Lung (tissue), 12 donors: ENCODE data around the gene KIN. TPM values are rescaled to one million over a fixed set of nuclear protein-coding genes. Genes with fewer than 3 reads are reported as not detected.

Source experiments
- ATAC-seq: fragments of 200-7000 bp; cut with Tn5 transposase; one replicate; pipeline ENCODE4 v1.9.1; 2020; ENCODE audit warnings: moderate number of reproducible peaks; ENCODE audit not compliant: insufficient read depth, low FRiP score
- DNase-seq, 3 donors: peaks; one replicate each; pipeline ENCODE4 v3.0.0-alpha.2; 2013 to 2017
- H3K27ac ChIP-seq, 2 donors: one replicate each; pipeline ENCODE4 v1.5.1; 2013; ENCODE audit warnings: mild to moderate bottlenecking in 2 of 2, moderate library complexity in 2 of 2, control low read depth in 1 of 2, inconsistent platforms in 1 of 2, low read depth in 1 of 2, low read length in 1 of 2
- H3K27me3 ChIP-seq, 3 donors: one replicate each; pipeline ENCODE4 v1.5.1; 2013; ENCODE audit warnings: low read length in 2 of 3; ENCODE audit not compliant: control insufficient read depth in 3 of 3, insufficient read depth in 3 of 3
- H3K36me3 ChIP-seq, 4 donors: one replicate each; pipeline ENCODE4 v1.5.1; 2013; ENCODE audit warnings: low read length in 4 of 4, mild to moderate bottlenecking in 1 of 4, moderate library complexity in 1 of 4; ENCODE audit not compliant: control insufficient read depth in 4 of 4, insufficient read depth in 4 of 4
- H3K4me1 ChIP-seq, 5 donors: one replicate each; pipeline ENCODE4 v1.5.1; 2013; ENCODE audit warnings: low read length in 5 of 5, mild to moderate bottlenecking in 2 of 5, moderate library complexity in 1 of 5; ENCODE audit not compliant: control insufficient read depth in 5 of 5, insufficient read depth in 5 of 5
- H3K4me3 ChIP-seq: one replicate; pipeline ENCODE4 v1.5.1; 2013; ENCODE audit warnings: mild to moderate bottlenecking, control low read depth, moderate library complexity
- H3K9ac ChIP-seq, 2 donors: one replicate each; pipeline ENCODE4 v1.5.1; 2013; ENCODE audit warnings: low read length in 2 of 2, control low read depth in 1 of 2; ENCODE audit not compliant: insufficient read depth in 1 of 2
- H3K9me3 ChIP-seq, 4 donors: one replicate each; pipeline ENCODE4 v1.5.1; 2013; ENCODE audit warnings: low read length in 3 of 4, mild to moderate bottlenecking in 1 of 4, moderate library complexity in 1 of 4; ENCODE audit not compliant: control insufficient read depth in 4 of 4, insufficient read depth in 3 of 4
- CTCF ChIP-seq: IDR thresholded peaks from 2 replicates; pipeline ENCODE4 v1.5.1; 2012; ENCODE audit warnings: mild to moderate bottlenecking; ENCODE audit errors: control extremely low read depth, extremely low read depth
- WGBS, 2 donors: extraction: QIAGEN DNeasy Blood & Tissue Kit; methylation state at CpG; one replicate each; pipeline ENCODE4 v1.1.7; 2013; 5-methylcytosine and 5-hydroxymethylcytosine counted together
- polyA plus RNA-seq, 2 donors: library from polyadenylated mRNA; stranded (reverse); fragments of 200-250 nt; gene quantifications; one replicate each; pipeline ENCODE4 v1.2.1, GENCODE V29; 2013
- total RNA-seq, 2 donors: library from RNA; depleted of rRNA in 1 of 2; stranded (reverse); fragments of >200 nt in 1 of 2; gene quantifications; one replicate each; pipeline ENCODE4 v1.2.1, GENCODE V29; 2014 to 2021
- donor health status: control.
- donor health status: control.
- donor health status: Bipolar disorder and iron deficiency.
- donor health status: healthy.
- donor health status: DM: yes; HTN: yes; CAD: no.

KIN gene
- total and polyA plus RNA-seq, 4 donors, result 6.0 to 15.9 (median 9.8) TPM

GRCh38 chr10:7833210-7833609 is 45.4 kb upstream of the KIN start:
- no peak for TF ChIP-seq CTCF
- Histone ChIP-seq H3K4me1 (peaks cover 0 to 8% (median 0%) of the 10 kb centered on the region in 5 donors), H3K9ac (no peak overlapping the region), H3K36me3 (peaks cover 0 to 6% (median 5%) of the 10 kb centered on the region in 4 donors), H3K27me3 (no peaks in the 10 kb centered on the region), H3K4me3 (no peak overlapping the region), H3K27ac (no peak overlapping the region), H3K9me3 (no peaks in the 10 kb centered on the region)
- DNase-seq, result no peak
- no peak for ATAC-seq

GRCh38 chr10:7832060-7832459 is 44.3 kb upstream of the KIN start:
- H3K4me3 ChIP-seq, result no peak overlapping the region
- WGBS, 2 donors, result 73 to 94% methylated on average over 1 of the region's 1 CpG

GRCh38 chr10:7829289-7829834 is 41.6 kb upstream of the KIN start:
- no peaks in the 10 kb centered on the region for H3K27me3 ChIP-seq
- ATAC-seq, result no peak
- no peaks in the 10 kb centered on the region for H3K9me3 ChIP-seq
- H3K36me3 ChIP-seq, result peaks cover 8 to 18% (median 9%) of the 10 kb centered on the region in 4 donors
- WGBS, 2 donors, result 90 to 92% methylated on average over 10 of the region's 10 CpGs
- H3K27ac ChIP-seq, result no peak overlapping the region
- TF ChIP-seq CTCF, result no peak
- no peak overlapping the region for H3K4me3 ChIP-seq
- H3K4me1 ChIP-seq, result peaks cover 0 to 10% (median 0%) of the 10 kb centered on the region in 5 donors
- no peak for DNase-seq
- H3K9ac ChIP-seq, result no peak overlapping the region

More at GRCh38 chr10:7832060-7832459, 44.3 kb upstream of the KIN start:
- ATAC-seq (no peak), DNase-seq (no peak)
- Histone ChIP-seq H3K4me1 (peaks cover 0 to 8% (median 0%) of the 10 kb centered on the region in 5 donors), H3K9ac (no peak overlapping the region), H3K27me3 (no peaks in the 10 kb centered on the region), H3K27ac (no peak overlapping the region), H3K36me3 (peaks cover 0 to 9% (median 6%) of the 10 kb centered on the region in 4 donors), H3K9me3 (no peaks in the 10 kb centered on the region)
- no peak for TF ChIP-seq CTCF

- no peaks in the 10 kb centered on the region for H3K27me3 ChIP-seq
- 93% methylated on average over 4 of the region's 4 CpGs for WGBS, 2 donors
- H3K4me1 ChIP-seq, result peaks cover 0 to 9% (median 0%) of the 10 kb centered on the region in 5 donors
- DNase-seq (no peak), ATAC-seq (no peak)
- TF ChIP-seq CTCF, result no peak
- no peaks in the 10 kb centered on the region for H3K9me3 ChIP-seq
- peaks cover 5 to 19% (median 7%) of the 10 kb centered on the region in 4 donors for H3K36me3 ChIP-seq
- no peak overlapping the region for H3K4me3 ChIP-seq
- H3K9ac ChIP-seq, result no peak overlapping the region
- no peak overlapping the region for H3K27ac ChIP-seq
Observed at GRCh38 chr10:7826971-7827370, 39.2 kb upstream of the KIN start.
